ENCODE results near the gene AMDHD1.

- TF ChIP-seq CTCF (tag by site-specific recombination; IDR thresholded peaks at IDR 0.05), result peak; percentile 59; the same call in 1 of the 2 replicates
- TF ChIP-seq ZBTB26 (tag by site-specific recombination; optimal IDR thresholded peaks at IDR 0.05), result no peak
- no peak for TF ChIP-seq REST (tag by site-specific recombination; IDR thresholded peaks at IDR 0.05)
- TF ChIP-seq ZNF776 (tag by site-specific recombination; IDR thresholded peaks at IDR 0.05; ENCODE audit: borderline replicate concordance), result no peak
- no peak for TF ChIP-seq ZNF157 (tag by site-specific recombination; IDR thresholded peaks at IDR 0.05)
- TF ChIP-seq ZNF560 (tag by site-specific recombination; IDR thresholded peaks at IDR 0.05; ENCODE audit: borderline replicate concordance), result no peak
- no peak for TF ChIP-seq KLF16 (tag by site-specific recombination; IDR thresholded peaks at IDR 0.05)
- no peak for TF ChIP-seq ZNF174 (tag by site-specific recombination; IDR thresholded peaks at IDR 0.05)
- no peak for TF ChIP-seq TCF7L2 (IDR thresholded peaks at IDR 0.05; ENCODE audit: borderline replicate concordance, low read depth, low read length)
- no peak for TF ChIP-seq ZNF274 (IDR thresholded peaks at IDR 0.05; ENCODE audit: low read length)
- no peak for TF ChIP-seq ZNF274 (tag by site-specific recombination; IDR thresholded peaks at IDR 0.05; ENCODE audit: borderline replicate concordance)
- no peak for TF ChIP-seq ZEB2 (tag by site-specific recombination; IDR thresholded peaks at IDR 0.05)
- no peak for TF ChIP-seq ZNF76 (tag by site-specific recombination; IDR thresholded peaks at IDR 0.05; ENCODE audit: borderline replicate concordance, low read depth)
Observed at GRCh38 chr12:95998611-95999286, 55.6 kb downstream of the AMDHD1 start.

All from HEK293 (cell line).